ENCODE results near the gene OSBPL5.

DNA sequence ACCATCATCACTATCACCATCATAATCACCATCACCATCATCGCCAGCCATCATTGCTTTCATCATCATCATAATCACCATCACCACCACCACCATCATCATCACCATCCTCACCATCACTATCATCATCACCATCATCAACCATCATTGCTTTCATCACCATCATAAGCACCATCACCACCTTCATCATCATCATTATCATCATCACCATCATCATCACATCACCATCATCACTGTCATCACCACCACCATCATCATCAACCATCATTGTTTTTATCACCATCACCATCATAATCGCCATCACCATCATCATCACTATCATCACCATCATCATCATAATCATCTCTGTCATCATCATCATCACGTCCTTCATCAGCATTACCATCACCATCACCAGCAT, 9.3 kb upstream of the OSBPL5 start:
- TF ChIP-seq, protein P1, sequence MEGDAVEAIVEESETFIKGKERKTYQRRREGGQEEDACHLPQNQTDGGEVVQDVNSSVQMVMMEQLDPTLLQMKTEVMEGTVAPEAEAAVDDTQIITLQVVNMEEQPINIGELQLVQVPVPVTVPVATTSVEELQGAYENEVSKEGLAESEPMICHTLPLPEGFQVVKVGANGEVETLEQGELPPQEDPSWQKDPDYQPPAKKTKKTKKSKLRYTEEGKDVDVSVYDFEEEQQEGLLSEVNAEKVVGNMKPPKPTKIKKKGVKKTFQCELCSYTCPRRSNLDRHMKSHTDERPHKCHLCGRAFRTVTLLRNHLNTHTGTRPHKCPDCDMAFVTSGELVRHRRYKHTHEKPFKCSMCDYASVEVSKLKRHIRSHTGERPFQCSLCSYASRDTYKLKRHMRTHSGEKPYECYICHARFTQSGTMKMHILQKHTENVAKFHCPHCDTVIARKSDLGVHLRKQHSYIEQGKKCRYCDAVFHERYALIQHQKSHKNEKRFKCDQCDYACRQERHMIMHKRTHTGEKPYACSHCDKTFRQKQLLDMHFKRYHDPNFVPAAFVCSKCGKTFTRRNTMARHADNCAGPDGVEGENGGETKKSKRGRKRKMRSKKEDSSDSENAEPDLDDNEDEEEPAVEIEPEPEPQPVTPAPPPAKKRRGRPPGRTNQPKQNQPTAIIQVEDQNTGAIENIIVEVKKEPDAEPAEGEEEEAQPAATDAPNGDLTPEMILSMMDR (IDR thresholded peaks at IDR 0.05; ENCODE audit: low read depth, low read length, poor library complexity, severe bottlenecking) = no peak
- TF ChIP-seq EZH2phosphoT487 (IDR thresholded peaks at IDR 0.05; ENCODE audit: borderline replicate concordance, low read length) = no peak
